HG02588 (cell line): ENCODE measurements around the gene TAS1R3.
"Not testable (repeated sequence)": the region's sequence is repeated elsewhere in the genome, so short reads cannot be mapped to it uniquely, and the experiment has no call there.

Experiments used
- ATAC-seq: cut with Tn5 transposase; IDR thresholded peaks from one replicate; pipeline ENCODE4 v1.9.1; 2021; ENCODE audit warnings: mild to moderate bottlenecking, moderate library complexity; ENCODE audit not compliant: unreplicated experiment

The TAS1R3 gene

DNA sequence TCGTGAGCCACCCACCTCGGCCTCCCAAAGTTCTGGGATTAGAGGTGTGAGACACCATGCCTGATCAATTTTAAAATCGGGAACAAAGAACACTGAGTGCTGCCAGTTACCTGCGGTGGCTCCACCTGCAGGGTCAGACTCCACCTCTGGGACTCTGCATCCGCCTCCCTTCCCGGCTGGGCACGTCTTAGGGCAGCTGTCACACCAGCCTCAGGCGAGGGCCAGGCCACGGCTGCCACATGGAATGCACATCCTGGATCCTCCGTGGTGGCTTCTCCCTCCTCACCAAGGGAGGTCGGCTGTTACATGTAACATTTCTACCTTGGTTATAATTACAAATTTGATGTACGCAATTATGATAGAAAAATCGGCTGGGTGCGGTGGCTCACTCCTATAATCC is 33.2 kb downstream of the TAS1R3 start:
- ATAC-seq: no peak

DNA sequence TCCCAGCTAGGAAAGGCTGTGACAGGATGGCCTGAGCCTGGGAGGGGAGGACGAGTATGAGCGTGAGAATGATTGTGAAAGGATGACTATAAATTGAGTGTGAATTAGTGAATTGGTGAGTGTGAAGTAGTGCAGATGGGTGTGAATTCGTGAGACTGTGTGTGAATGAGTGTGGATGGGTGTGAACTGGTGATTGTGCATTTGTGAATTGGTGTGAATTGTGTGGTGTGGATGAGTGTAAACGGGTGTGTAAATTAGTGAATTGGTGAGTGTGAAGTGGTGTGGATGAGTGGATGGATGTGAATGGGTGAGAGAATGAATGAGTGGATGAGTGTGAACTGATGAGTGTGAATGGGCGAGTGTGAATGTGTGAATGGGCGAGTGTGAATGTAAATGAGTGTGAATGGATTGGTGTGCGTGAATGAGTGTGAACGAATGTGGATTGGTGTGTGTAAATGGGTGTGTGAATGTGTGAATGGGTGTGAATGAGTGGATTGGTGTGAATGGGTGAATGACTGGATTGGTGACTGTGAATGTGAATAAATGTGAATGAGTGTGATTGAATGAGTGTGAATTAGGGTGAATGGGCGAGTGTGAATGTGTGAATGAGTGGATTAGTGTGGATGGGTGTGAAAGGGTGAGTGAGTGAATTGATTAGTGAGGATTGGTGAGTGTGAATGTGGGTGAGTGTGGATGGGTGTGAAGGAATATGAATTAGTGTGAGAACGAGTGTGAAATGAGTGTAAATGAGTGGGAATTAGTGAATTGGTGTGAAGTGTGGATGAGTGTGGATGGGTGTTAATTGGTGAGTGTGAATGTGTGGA is 35.0 kb downstream of the TAS1R3 start:
- no peak for ATAC-seq

DNA sequence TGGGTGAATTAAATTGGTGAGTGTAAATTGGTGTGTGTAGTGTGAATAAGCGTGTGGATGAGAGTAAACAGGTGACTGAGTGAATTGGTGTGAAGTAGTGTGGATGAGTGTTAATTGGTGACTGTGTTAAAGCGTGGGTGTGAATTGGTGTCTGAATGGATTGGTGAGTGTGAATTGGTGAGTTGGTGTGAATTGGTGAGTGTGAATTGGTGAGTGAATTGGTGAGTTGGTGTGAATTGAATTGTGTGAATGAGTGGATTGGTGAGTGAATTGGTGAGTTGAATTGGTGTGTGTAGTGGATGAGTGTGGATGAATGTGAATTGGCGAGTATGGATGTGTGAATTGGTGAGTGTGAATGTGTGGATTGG is 35.6 kb downstream of the TAS1R3 start:
- ATAC-seq: no peak

DNA sequence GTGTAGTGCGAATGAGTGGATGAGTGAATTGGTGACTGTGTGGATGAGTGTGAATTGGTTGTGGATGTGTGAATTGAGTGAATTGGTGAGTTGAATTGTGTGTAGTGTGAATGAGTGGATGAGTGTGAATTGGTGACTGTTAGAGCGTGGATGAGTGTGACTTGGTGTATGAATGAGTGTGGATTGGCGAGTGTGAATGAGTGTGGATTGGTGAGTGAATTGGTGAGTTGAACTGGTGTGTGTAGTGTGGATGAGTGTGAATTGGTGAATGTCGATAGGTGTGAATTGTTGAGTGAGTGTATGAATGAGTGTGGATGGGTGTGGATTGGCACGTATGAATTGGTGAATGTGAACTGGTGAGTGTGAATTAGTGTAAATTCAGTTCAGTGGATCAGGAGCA is 36.2 kb downstream of the TAS1R3 start:
- ATAC-seq: no peak

DNA sequence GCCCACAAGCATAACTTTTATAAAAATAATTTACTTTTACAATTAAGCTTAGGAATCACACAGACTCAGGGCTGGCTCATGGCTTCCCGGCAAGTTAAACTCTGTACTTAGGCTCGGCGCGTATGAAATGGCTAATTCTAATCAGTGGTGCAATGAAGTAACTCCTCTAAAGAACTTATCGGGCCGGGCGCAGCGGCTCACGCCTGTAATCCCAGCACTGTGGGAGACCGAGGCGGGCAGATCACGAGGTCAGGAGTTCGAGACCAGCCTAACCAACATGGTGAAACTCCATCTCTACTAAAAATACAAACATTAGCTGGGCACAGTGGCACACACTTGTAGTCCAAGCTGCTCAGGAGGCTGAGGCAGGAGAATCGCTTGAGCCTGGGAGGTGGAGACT is 39.0 kb downstream of the TAS1R3 start:
- not testable (repeated sequence) for ATAC-seq

DNA sequence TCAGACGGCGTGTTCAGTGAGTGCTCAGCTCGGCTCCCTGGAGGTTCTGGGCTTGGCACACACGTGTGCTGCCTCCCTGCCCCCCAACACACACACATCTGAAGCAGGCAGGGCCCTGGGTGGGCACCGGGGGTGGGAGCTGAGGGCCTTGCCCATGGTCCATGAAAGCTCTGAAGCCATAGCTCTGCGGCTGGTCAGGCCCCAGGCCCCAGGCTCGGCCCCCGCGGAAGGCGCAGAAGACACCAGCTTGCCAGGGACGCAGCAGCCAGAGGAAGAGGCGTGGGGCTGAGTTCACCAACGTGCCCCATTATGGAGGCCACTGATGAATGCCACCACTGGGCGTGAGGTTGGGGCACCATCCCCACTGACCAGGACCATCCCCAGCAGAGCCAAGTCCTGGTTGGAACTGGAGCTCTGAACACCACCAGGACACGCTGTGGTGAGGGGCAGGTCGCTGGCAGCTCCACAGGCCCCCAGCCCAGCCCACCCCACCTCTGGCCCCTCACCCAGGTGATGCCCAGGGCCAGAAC is 39.8 kb downstream of the TAS1R3 start:
- ATAC-seq: no peak

DNA sequence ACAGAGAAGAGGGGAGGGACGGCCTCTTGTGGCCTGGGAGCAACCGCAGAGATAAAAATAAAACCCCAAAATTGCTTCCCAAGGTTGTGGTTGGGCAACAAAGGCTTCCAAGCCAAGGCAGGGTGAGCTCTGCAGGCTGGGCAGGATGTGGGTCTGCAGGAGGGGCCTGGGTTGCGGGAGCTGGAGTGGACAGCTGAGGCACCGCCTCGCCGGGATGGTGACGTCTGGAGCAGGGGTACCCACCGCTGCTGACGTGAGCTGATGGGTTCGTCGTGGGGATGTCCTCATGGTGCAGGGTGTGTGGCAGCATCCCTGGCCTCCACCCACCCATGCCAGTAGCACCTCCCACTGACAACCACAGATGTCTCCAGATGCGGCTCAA is 40.3 kb downstream of the TAS1R3 start:
- ATAC-seq: no peak

DNA sequence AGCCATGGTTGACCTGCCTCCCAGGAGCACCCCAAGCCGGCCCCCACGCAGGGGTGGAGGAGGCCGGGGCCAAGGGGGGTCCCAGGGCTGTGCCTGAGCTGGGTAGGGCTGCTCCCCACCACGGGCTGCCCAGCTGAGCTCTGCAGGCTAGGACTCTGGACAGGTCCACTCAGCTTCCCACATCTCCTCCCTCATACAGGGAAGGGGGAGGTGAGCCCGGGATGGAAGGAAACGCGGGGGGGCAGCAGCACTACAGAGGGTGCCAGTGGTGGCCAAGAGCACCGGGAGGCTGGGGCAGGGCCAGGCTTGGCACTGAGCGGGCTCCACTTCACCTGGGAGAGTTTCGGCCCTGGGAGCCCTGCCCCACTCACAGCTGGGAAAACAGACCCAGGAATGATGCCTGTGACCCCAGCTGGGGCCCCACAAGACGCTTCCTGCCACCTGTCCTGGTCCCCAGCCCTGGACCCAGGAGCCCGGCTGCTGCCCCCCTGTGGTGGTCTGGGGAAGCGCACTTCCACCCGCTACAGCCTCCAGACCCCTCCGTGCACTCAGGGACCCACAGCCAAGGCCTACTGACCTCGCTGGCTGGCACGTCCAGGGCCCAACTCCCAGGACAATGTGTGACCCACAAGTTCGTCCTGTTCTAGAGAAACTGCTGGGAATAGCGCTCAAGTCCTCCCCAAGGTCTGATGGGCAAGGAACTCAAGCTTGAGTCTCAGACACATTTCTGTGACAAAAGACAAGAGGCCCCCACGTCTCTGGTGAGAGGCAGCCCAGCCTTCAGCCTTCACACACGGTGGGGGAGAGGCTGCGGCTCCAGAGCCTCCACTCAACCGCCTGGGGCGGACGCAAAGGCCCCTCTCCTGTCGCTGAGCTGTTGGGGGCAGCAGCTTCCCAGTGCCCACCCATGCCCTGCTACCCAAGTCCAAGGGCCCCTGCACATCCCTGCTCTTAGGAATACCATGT is 40.9 kb downstream of the TAS1R3 start:
- no peak for ATAC-seq

DNA sequence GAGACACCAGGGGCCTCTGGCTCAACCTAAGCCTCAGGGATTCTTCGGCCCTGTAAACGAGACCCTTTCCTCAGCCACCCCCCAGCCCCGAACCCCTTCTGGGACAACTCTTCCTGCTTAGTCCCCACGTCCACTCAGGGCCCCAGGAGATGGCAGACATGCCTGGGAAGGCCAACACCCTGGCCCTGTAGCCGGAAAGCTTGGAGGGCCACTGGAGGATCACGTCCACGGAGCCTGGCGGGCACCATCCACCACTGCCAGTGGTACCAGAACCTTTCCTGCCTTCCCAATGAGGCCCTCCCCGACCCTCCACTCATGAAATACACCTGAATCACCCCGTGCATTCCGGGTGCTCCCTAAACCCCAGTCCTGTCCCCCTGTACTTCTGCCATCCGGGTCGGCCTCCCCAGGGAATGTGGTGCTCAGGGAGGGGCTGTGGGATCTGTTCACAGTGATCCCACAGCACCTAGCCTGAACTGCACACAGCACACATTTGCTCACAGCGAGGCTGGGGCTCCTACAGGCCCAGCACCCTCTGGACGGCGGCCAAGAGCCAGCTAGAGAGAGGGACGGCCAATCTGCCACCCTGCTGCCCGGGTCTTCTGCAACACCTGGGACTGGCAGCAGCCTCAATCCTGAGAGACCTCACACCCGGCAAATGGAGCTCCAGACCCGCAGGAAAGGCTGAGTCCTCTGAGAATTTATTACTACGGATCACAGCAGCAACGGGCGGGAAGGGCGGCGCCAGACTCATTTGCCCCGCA is 42.2 kb downstream of the TAS1R3 start:
- no peak for ATAC-seq

DNA sequence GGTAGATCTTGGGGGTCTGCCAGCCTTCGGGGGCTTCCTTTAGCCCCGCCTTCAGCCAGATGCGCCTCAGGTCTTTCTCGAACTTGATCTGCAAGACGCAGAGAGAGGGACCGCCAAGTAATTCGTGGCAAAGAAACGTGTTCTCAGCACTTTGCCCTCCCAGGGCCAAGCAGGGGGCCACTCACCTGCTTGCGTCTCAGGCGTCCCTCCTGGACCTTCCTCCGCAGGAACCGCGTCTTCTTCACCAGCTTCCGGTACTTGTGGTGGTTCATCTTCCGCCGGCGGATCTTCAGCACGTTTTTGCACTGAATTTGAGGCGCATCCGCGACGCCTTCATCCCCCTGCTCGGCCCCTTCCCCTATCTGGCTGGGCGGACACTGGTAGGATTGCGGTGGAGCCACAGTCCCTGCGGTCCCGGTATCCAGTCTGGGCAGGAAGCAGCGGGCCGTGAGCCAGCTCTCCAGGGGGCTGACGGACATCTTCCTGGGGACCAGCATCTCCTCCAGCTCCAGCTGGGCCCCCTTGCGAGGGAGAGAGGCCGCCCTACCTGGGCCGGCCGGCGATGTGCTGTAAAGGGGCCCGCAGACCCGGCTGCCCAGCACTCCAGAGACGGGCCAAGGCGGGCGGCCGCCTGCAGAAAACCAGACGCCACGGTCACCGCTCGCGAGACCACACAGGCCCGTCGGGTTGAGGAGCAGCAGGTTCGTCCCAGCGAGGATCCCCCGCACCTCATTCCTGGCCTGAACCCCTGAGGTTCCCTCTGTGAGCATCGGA is 42.9 kb downstream of the TAS1R3 start:
- no peak for ATAC-seq

DNA sequence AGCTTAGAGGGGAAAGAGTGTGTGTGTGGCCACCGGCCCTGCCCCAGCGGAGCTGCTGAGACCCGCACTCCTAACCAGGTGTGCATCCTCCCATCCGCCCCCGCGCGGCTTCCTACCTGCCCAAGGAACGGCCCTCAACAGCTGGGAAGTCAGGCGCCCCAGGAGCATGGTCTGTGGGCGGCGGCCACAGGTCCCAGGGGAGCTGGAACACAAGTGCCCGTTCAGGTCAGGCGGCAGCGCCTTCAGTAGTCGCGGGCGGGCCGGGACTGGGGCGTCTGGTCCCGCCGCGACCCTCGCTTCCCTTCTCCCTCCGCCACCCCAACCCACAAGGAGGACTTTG is 43.5 kb downstream of the TAS1R3 start:
- peak; percentile 2 for ATAC-seq

DNA sequence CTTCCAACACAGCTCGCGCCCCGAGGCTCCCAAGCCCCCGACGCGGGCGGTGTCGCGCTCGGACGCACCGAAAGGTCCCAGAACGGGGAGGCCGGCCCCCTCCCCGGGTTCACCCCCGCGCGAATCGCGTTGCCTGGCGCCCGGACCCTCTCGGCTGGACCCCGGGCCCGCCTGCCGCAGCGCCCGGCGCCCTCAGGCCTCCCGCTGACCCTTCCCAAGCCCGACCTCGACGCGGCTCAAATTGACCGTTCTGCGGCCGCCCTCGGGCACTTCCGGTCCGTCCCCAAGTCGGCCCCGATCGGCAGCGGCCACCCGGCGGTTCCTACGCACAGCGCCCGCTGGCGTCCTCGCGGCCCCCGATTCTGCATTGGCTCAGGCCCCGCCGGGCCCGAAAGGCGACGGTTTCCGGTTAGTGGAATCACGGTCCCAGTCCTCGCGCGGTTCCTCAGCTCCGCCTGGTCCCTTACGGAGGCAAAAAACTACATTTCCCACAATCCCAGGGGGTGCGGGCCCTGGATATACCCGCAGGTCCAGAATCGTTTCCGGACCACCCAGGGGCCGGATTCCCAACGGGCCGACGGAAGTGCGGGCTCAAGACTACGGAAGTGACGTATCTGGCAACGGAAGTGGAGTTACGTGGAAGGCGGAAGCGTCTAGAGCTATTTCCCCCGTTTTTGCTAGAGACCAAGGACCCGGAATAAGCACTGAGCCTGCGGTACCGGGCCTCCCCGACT is 44.0 kb downstream of the TAS1R3 start, which contains the start of gene AURKAIP1:
Gene AURKAIP1 (minus strand): TSS at position 279 of the 734 bp plus-strand sequence. CDS start 451 bp downstream, outside the sequence.
- peak; percentile 76 for ATAC-seq

DNA sequence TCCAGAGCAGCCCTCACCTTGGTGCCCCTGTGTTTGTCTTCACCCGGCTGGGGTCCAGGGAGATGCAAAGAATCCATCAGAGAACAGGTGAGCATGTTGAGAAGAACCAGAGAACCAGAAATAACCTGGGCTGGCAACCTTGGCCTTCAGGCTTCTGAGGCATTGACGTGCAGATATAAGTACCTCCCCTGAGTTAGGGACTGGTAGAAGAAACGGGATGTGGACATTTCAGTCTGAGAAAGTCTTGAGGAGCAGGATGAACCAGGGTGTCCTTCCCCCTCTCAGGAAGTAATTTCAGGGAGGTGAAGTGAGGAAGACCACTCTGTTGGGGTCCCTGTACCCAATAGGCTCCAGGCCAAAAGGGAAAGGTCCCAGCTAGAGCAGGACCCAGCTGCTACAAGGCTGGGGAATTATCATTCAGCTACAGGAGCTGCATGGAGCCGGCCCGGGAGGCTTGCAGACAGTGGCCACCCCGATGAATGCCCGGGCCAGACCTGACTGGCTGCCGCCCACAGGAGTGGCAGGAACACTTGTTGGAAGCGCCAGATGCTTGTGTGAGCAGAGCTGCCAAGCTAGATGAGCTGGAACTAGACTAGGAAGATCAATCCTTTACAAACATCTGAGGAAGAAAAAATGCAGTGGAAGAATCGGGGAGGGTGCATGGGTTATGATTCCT is 45.6 kb downstream of the TAS1R3 start:
- ATAC-seq: no peak

DNA sequence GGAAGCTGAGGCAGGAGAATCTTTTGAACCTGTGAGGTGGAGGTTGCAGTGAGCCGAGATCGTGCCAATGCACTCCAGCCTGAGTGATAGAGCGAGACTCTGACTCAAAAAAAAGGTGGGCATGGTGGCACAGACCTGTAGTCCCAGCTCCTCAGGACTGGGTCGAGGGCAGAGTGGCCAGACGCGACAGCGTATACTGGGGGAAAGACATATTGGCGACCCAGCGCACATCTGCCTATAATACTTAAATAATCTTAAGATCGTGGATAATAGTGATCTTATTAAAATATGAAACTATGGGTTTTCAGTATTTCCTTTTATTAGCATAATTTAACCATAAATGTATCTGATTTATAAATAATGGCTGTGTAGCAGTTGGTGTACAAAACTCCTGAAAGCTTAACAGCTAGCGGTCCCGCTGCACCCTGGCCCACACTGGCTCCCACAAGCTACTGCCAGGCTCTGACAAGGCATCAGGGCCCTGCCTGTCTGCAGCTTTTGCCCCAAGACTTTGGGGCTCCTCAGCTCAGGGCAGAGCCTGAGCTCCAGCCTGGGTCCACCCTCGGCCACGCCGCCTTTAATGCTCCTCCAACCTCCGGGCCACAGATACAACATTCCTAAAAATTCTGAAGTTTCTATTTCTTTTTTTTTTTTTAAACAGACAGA is 46.6 kb downstream of the TAS1R3 start:
- ATAC-seq: no peak

DNA sequence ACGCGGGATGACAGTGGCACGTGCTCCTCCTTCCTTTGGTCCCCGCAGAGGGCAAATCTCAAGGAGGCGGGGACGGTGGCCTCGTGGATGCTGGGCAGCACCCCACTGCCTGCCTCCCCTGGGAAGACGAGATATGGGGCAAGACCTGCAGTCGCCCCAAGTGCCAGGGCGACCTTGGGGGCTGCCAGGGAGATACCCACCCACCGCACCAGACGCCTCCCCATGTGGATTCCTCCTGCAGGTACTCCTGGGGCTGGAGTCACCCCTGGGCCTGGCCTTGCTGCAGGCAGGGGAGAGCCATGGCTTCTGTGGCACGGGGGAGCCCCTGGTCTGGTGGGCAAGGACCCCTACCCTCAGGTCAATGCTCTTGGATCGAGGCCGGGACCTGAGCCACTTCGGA is 49.8 kb downstream of the TAS1R3 start:
- ATAC-seq: no peak

DNA sequence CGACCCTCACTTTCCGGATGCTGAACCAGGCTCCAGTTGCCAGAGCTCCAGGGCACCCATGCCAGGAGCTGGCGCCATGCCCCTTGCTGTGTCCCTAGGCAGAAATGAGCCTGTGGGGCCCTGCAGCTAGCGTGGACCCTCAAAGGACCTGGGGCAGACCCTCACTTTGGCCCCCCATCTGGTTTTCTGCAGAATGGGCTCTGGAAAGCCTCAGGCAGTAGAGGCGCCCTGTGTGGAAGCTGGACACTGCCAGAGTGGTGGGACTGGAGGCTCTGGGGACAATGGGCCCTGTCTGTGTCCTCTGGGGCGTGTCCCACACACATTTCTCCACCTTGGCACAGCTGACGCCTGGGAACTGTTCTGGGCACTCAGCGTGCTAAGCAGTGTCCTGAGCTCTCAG is 50.2 kb downstream of the TAS1R3 start:
- no peak for ATAC-seq
